PC-9 (cell line): ENCODE data around the gene BRD3OS.

ENCODE experiments used
- CTCF ChIP-seq: fragments of 200-600 bp; sonication (generic); conservative IDR thresholded peaks from 2 replicates; pipeline ENCODE4 v1.6.1; 2017; ENCODE audit warnings: mixed run types, antibody characterized with exemption, mild to moderate bottlenecking, moderate library complexity
- EZH2 ChIP-seq: fragments of 200-600 bp; sonication (generic); IDR thresholded peaks from 2 replicates; pipeline ENCODE4 v1.8.0; 2017; ENCODE audit warnings: antibody characterized with exemption, low read depth

GRCh38 chr9:133995012-133995896, 30.0 kb upstream of the BRD3OS start:
- TF ChIP-seq EZH2: no peak
- no peak for TF ChIP-seq CTCF
